D721Med (cell line): ENCODE data around the gene INSYN2A.

Experiments
- DNase-seq: peaks from one replicate; pipeline ENCODE4 v3.0.0; 2011; ENCODE audit warnings: low spot score; ENCODE audit not compliant: insufficient read length
- FAIRE-seq: peaks from 2 replicates; lab custom pipeline; 2011; peaks lifted over from hg19 to GRCh38; lab: Jason Lieb, UNC
- TF ChIP-seq, protein P1 (sequence below): IDR thresholded peaks from 2 replicates; pipeline ENCODE4 v1.5.1; 2012; ENCODE audit warnings: mild to moderate bottlenecking, control low read depth; ENCODE audit not compliant: insufficient read depth; ENCODE audit errors: missing control alignments

The INSYN2A gene

DNA sequence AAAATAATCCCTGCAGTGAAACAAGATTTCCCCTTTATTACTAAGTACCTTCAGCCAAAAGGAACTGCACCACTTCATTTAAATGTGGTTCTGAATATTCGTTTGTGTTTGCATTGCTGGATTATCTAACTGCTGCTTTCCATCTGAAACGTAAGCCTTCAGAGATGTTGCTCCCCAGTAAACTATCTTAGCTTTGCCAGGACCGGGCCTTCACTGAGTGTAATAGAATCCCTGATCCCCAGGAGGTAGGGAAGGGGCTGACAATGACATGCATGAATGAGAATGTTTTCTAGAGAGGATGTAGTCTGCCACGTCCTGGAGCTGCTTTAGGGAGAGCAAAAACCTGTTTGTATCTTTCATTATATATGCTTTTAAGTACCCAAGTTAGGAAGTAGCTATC is 19.5 kb upstream of the INSYN2A start:
- no peak for FAIRE-seq
- TF ChIP-seq, protein P1, sequence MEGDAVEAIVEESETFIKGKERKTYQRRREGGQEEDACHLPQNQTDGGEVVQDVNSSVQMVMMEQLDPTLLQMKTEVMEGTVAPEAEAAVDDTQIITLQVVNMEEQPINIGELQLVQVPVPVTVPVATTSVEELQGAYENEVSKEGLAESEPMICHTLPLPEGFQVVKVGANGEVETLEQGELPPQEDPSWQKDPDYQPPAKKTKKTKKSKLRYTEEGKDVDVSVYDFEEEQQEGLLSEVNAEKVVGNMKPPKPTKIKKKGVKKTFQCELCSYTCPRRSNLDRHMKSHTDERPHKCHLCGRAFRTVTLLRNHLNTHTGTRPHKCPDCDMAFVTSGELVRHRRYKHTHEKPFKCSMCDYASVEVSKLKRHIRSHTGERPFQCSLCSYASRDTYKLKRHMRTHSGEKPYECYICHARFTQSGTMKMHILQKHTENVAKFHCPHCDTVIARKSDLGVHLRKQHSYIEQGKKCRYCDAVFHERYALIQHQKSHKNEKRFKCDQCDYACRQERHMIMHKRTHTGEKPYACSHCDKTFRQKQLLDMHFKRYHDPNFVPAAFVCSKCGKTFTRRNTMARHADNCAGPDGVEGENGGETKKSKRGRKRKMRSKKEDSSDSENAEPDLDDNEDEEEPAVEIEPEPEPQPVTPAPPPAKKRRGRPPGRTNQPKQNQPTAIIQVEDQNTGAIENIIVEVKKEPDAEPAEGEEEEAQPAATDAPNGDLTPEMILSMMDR, result no peak
- DNase-seq, result no peak

DNA sequence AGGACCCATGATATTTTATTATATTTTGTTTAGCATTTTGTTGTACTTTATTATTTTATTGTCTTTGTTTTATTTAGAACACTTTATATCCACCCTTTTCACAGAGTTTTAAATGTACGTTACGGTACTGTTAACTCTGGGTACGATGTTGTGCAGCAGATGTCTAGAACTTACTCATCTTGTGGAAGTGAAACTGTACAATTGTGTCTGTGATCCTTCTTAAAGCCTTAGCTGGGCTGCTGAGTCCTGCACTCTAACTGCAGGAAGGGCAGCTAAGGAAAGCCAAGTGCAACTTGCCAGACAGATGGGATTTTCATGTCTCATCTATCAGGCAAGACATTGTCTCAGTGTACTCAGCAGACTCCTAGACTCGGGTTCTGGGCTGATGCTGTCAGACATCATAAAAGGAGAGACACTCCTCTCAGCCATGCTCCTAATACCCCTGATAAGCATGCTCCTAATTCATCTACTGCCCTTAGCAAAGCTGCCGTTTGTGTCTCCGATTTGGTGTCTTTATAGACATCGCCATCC is 14.6 kb upstream of the INSYN2A start:
- TF ChIP-seq, protein P1, result no peak
- no peak for DNase-seq
- no peak for FAIRE-seq

DNA sequence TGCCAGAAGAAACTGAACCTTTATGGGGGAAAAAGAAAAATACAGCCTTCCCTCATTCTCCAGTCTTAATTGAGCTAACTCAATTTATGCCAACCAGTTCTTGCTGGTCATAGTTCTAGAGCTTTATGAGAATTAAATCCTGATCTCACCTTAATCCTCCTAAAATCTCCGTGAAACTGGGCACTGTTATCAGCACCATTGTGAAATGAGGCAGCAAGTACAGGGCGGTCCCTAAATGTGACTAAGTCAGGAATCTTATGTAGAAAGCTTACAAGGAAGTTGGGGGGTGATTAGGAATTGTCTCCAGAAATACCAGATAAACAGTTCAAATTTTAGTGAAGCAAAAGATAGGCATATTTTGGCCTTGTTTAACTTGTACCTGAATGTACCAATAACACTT is 10.7 kb upstream of the INSYN2A start:
- DNase-seq (no peak), FAIRE-seq (no peak)
- TF ChIP-seq, protein P1, result no peak

DNA sequence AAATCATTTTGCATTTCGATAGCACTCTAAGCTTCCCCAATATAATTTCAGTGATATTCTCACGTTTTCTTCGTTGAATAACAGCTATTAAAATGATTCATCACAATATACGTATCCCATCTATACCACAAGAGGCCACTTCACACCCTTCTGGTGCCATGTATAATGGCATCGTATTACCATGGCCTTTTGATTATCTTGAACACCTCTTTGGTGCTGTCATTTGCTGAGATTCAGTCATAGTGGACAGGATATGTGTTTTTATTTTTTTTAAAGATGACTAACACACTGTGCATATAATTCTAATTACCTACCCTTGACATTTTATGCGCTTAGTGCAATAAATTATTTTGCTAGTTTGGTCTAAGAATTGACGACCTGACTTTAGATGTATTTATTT is 6.7 kb upstream of the INSYN2A start:
- no peak for FAIRE-seq
- DNase-seq, result no peak
- TF ChIP-seq, protein P1, result no peak

DNA sequence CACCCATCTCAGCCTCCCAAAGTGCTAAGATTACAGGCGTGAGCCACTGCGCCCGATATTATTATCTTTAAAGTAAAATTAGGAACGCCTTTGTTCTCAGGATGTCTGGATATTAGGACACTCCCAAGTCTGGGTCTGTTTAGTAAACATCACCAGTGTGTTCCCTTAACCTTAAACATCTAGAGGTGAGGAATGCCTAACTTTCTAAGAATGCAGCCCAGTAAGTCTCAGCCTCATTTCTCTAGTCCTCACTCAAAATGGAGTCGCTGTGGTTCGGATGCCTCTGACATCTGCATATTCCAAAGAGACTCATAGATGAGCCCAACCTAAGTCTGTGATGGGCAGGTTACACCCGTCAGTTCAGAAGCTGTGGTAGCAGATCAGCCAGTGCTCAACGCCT is 4.3 kb upstream of the INSYN2A start:
- TF ChIP-seq, protein P1, result no peak
- DNase-seq, result no peak
- FAIRE-seq, result no peak

DNA sequence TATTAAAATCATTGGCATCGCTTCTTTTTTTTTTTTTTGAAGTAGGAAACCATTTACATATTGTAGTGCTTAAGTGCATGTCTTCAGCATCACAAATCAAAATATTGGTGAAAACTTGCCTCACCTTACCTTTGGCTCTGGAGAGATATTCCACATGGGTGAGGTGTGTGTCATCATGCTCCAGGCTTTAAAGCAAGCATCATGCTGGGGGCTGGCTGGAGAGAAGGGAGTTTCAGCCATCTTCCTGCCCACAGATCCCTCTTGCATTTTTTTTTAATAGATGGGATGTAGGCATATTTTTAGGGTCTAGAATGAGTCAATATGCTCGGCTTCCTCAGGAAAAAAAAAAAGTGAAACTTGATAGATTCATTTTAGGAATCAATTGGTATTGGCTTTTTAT is 2.3 kb upstream of the INSYN2A start:
- FAIRE-seq (no peak), DNase-seq (no peak)
- TF ChIP-seq, protein P1, result no peak

DNA sequence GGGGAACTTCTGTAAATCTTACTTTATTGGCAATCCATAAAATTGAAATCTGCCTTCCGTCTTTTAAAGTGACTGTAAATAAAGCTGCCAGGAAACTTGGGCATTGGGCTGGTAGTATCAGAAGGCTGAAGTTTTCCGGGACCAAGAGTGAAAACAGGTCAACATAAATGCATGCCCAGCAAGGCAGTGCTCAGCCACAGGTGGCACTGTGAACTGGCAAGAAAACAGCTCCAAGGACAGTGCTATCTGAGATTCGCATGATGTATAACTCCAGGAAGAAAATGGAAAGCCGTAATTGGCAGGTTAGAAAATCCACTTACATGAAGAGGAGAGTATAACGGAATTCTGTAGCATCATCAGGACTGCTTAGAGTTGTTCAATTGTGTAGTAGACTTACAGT is 1.9 kb upstream of the INSYN2A start:
- FAIRE-seq, result no peak
- TF ChIP-seq, protein P1, result peak; percentile 19
- DNase-seq, result no peak
